ENCODE data around the gene INSM2.

DNA sequence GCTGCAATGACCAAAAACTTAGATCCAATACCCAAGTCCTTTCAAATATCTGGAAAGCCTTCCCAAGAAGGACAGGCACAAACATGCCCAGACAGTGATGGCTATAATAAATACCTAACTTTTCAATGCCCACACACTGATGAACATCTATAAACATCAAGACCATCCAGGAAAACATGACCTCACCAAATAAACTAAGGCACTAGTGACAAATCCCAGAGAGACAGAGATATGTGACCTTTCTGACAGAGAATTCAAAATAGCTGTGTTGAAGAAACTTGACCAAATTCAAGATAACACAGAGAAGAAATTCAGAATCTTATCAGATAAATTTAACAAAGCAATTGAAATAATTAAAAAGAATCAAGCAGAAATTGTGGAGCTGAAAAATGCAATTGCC, 38.7 kb upstream of the INSM2 start:
- no peak for TF ChIP-seq CTCF (IDR thresholded peaks at IDR 0.05; ENCODE audit: poor library complexity)
- TF ChIP-seq EZH2 (IDR thresholded peaks at IDR 0.05; ENCODE audit: borderline replicate concordance), result no peak
